Measurements from ENCODE around the gene SUFU. TPM values are rescaled to one million over a fixed set of nuclear protein-coding genes. Genes with fewer than 3 reads are reported as not detected.

Gene SUFU
- total and polyA plus RNA-seq, 2 donors (not counting 1 experiment from before 2014, with no cell fraction given), result 4.8 to 13.3 TPM

DNA sequence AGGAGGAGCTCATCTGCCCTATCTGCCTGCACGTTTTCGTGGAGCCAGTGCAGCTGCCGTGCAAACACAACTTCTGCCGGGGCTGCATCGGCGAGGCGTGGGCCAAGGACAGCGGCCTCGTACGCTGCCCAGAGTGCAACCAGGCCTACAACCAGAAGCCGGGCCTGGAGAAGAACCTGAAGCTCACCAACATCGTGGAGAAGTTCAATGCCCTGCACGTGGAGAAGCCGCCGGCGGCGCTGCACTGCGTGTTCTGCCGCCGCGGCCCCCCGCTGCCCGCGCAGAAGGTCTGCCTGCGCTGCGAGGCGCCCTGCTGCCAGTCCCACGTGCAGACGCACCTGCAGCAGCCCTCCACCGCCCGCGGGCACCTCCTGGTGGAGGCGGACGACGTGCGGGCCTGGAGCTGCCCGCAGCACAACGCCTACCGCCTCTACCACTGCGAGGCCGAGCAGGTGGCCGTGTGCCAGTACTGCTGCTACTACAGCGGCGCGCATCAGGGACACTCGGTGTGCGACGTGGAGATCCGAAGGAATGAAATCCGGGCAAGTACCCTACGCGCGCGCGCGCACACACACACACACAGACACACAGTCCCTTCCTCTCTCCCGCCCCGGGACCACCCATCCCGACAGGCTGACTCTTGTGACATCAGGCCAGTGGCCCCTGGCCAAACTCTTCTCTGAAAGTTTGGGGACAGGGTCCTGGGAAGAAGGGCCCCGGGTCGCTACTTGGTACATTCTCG, 141.0 kb downstream of the SUFU start:
- Histone ChIP-seq H3K4me3 (ENCODE audit: control extremely low read depth in 1 of 5, extremely low read depth in 1 of 5, insufficient read depth in 1 of 5, low read depth in 2 of 5, low read length in 4 of 5) (peak overlapping the region; percentile 55 to 89 (median 82)), H4K20me1 (ENCODE audit: control insufficient read depth, insufficient read depth, low read length, poor library complexity, severe bottlenecking) (peaks cover 35% of the 10 kb centered on the region), H3K9me3 (ENCODE audit: control extremely low read depth in 1 of 3, control insufficient read depth in 2 of 3, insufficient read depth in 1 of 3, low read length in 2 of 3) (no peaks in the 10 kb centered on the region), H3K36me3 (replicated peaks in 1 of 2; ENCODE audit: control extremely low read depth in 1 of 2, control insufficient read depth in 1 of 2, extremely low read depth in 1 of 2, insufficient read depth in 2 of 2, low read length in 1 of 2) (no peaks in the 10 kb centered on the region), H3K4me2 (replicated peaks; ENCODE audit: low read depth, low read length, poor library complexity, severe bottlenecking) (peak overlapping the region; percentile 94), H3K4me1 (ENCODE audit: control insufficient read depth in 2 of 2, insufficient read depth in 2 of 2, low read length in 2 of 2) (peaks cover 38 to 48% of the 10 kb centered on the region in 2 donors), H3K9ac (ENCODE audit: low read length) (peak overlapping the region; percentile 83), H3K27ac (ENCODE audit: low read length in 2 of 2) (peak overlapping the region; percentile 90), H2AFZ (ENCODE audit: insufficient read depth, low read depth, low read length, poor library complexity, severe bottlenecking) (peak overlapping the region; percentile 78), H3K27me3 (replicated peaks in 1 of 4; ENCODE audit: control extremely low read depth in 1 of 4, control insufficient read depth in 3 of 4, insufficient read depth in 4 of 4, low read length in 3 of 4) (no peaks in the 10 kb centered on the region), H3K79me2 (ENCODE audit: control insufficient read depth, insufficient read depth, low read length) (peaks cover 56% of the 10 kb centered on the region)
- peak; percentile 92 for DNase-seq
- ATAC-seq (ENCODE audit: low read depth), result peak; percentile 29
- CTCF ChIA-PET, result interaction anchor here (0.5 to 3.8 kb wide), 14 partner anchors 9 to 1730 kb away, joined by 3 to 50 read pairs (median 4); partner anchors contain the start of genes ARL3 and SFXN2
- Mint-ChIP-seq H3K4me3 (peak overlapping the region; percentile 97), H3K27ac (peak overlapping the region; percentile 99), H3K9me3 (ENCODE audit: insufficient read depth) (no peaks in the 10 kb centered on the region), H3K27me3 (no peaks in the 10 kb centered on the region), H3K4me1 (peaks cover 49% of the 10 kb centered on the region)
- under 1% methylated on average over 57 of the region's 62 CpGs for WGBS (ENCODE audit: insufficient coverage)
- intact Hi-C loops (cut with micrococcal nuclease), result loop anchor here (2.0 to 5.0 kb wide), 7 partner anchors 32 to 1733 kb away; partner anchors contain the start of genes CNNM2, HPS6, OGA and SLF2
- POLR2A ChIA-PET, result interaction anchor here (0.6 to 4.0 kb wide), 17 partner anchors 9 to 827 kb away, joined by 3 to 49 read pairs (median 6); partner anchors contain the start of genes ACTR1A, ARL3, CUEDC2 and NFKB2
- no peak for TF ChIP-seq EZH2 (IDR thresholded peaks at IDR 0.05; ENCODE audit: borderline replicate concordance, insufficient read depth, low read depth, low read length, poor library complexity, severe bottlenecking)
- TF ChIP-seq, protein P1, sequence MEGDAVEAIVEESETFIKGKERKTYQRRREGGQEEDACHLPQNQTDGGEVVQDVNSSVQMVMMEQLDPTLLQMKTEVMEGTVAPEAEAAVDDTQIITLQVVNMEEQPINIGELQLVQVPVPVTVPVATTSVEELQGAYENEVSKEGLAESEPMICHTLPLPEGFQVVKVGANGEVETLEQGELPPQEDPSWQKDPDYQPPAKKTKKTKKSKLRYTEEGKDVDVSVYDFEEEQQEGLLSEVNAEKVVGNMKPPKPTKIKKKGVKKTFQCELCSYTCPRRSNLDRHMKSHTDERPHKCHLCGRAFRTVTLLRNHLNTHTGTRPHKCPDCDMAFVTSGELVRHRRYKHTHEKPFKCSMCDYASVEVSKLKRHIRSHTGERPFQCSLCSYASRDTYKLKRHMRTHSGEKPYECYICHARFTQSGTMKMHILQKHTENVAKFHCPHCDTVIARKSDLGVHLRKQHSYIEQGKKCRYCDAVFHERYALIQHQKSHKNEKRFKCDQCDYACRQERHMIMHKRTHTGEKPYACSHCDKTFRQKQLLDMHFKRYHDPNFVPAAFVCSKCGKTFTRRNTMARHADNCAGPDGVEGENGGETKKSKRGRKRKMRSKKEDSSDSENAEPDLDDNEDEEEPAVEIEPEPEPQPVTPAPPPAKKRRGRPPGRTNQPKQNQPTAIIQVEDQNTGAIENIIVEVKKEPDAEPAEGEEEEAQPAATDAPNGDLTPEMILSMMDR (IDR thresholded peaks at IDR 0.05), result peak; percentile 79

All from B cell (primary cell).